Mesodermal cell (in vitro differentiated cells): ENCODE data around the gene IL22RA1.

Experiments
- H3K27ac ChIP-seq: 2 replicates; pipeline ENCODE4 v1.7.0; 2013; ENCODE audit warnings: mild to moderate bottlenecking, low read depth, low read length, moderate library complexity; ENCODE audit not compliant: severe bottlenecking
- H3K36me3 ChIP-seq: 2 replicates; pipeline ENCODE4 v1.7.1; 2013; ENCODE audit warnings: mild to moderate bottlenecking, low read length, moderate library complexity; ENCODE audit not compliant: control insufficient read depth, insufficient read depth
- H3K4me1 ChIP-seq: one replicate; pipeline ENCODE4 v1.7.1; 2013; ENCODE audit warnings: mild to moderate bottlenecking, low read length; ENCODE audit not compliant: insufficient read depth, control insufficient read depth, poor library complexity, severe bottlenecking
- H3K4me3 ChIP-seq: 2 replicates; pipeline ENCODE4 v1.7.0; 2013; ENCODE audit warnings: low read length, control low read depth, mild to moderate bottlenecking; ENCODE audit not compliant: insufficient read depth, poor library complexity, severe bottlenecking; ENCODE audit errors: extremely low read depth
- H3K9me3 ChIP-seq: 2 replicates; pipeline ENCODE4 v1.7.1; 2013; ENCODE audit warnings: mild to moderate bottlenecking, low read length, moderate library complexity; ENCODE audit not compliant: control insufficient read depth
- WGBS, 2 experiments: methylation state at CpG; one replicate each; pipeline ENCODE4 v1.1.5; 2013; ENCODE audit warnings: missing lambda C conversion rate in 2 of 2; ENCODE audit not compliant: insufficient coverage in 2 of 2; 5-methylcytosine and 5-hydroxymethylcytosine counted together

The IL22RA1 gene

DNA sequence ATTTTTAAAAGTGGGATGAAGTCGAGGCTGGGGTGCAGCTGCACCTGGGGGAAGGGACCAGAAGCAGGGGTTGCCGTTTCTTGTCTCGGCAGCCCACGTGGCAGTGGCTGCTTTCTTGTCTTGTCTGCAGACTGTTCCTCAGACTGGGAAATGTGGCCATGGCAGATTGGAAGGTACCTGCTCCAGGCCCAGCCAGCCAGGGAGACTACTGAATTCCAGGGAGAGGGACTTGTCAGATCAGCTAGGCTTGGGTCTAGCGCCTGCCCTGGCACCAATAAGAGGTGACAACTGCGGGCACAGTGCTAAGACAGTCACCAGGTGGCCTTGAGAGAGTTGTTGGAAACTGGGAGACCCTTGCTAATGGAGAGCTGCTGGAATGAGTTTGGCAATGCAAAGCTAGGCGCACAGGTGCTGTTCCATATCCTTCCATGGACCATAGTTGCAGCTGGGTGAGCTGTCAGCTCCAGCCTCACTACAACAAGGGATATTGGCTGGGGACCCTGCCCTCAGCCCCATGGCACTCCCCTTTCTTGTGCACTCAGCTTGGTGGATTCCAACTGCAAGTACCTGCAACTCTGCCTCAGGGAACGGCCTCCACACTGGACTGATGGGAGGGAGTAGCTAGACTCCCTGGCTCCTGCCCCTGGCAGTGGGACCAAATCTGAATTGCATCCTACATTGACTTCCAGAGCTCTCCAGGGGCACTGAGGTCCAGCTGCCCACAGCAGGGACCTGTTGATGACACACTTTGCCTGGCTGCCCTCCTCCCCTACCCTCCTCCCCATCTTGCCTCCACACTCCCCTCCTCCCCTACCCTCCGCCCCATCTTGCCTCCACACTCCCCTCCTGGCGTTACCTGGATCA is 9.9 kb upstream of the IL22RA1 start:
- WGBS, 2 experiments, result 89 to 93% methylated on average over 9 to 10 of the region's 10 CpGs
- H3K4me1 ChIP-seq, result peaks cover 9% of the 10 kb centered on the region
- no peak overlapping the region for H3K27ac ChIP-seq
- no peaks in the 10 kb centered on the region for H3K36me3 ChIP-seq
- H3K9me3 ChIP-seq, result no peaks in the 10 kb centered on the region
- H3K4me3 ChIP-seq, result no peak overlapping the region

DNA sequence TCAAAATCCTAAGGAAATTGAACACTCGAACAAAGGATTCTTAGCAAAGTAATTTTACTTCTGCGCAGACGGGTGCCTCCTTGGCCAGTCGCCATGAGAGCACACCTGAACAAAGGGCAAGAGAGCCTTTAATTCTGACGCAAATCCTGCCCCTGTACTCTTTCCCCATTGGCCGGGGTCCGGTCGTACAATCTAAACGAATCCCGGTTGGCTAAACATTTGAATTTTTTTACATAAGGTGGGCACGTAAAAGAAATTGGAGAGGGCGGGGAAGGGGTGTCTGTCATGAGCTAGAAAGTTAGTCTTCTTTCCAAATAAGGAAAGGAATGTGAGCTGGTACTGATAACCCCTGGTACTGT is 8.2 kb upstream of the IL22RA1 start:
- WGBS, 2 experiments, result 12 to 17% methylated on average over 7 to 10 of the region's 12 CpGs
- Histone ChIP-seq H3K27ac (no peak overlapping the region), H3K4me3 (no peak overlapping the region), H3K36me3 (no peaks in the 10 kb centered on the region), H3K4me1 (peaks cover 9% of the 10 kb centered on the region), H3K9me3 (no peaks in the 10 kb centered on the region)

DNA sequence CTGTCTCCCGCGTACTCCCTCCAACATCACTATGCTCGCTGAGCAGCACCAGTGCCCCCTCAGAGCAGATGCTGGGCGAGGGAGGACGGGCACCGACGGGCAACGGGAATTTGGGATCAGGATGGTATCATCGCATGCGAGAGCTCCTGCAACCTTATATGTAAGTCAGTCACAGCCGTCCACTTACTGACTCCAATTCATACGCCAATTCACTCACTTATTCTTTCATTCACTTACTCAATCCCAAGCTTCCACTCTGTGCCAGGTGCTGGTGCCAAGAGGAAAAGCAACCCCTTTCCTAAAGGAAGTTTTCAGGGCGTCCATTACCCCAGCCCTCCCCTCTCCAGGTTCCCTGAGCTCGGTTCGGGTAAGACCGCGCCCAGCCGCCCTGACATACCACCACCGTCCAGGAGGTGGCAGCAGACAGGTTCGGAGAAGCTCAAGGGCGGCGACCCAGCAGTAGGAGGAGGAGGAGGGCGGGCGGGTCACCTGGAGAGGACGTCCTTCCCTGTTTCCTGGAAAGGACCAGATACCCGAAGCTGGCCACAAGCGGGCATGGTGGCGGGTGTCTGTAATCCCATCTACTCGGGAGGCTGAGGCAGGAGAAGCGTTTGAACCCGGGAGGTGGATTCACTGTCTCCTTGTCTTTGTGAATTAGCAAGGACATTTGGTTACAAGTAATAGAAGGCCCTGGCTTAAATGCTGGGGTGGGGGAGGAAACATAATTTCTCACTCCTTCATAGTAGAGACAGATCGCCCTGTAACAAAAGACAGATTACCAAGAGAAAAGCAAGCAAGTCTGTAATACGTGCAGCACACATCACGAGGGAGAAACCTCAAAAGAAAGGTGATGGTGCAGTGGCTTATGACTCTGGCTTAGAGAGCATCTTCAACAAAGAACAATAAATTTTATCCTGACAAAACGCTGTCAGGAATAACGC is 7.6 kb upstream of the IL22RA1 start:
- Histone ChIP-seq H3K36me3 (no peaks in the 10 kb centered on the region), H3K9me3 (no peaks in the 10 kb centered on the region), H3K4me3 (peak overlapping the region; percentile 16), H3K27ac (no peak overlapping the region), H3K4me1 (peaks cover 9% of the 10 kb centered on the region)
- 32 to 33% methylated on average over 24 of the region's 36 CpGs for WGBS, 2 experiments

DNA sequence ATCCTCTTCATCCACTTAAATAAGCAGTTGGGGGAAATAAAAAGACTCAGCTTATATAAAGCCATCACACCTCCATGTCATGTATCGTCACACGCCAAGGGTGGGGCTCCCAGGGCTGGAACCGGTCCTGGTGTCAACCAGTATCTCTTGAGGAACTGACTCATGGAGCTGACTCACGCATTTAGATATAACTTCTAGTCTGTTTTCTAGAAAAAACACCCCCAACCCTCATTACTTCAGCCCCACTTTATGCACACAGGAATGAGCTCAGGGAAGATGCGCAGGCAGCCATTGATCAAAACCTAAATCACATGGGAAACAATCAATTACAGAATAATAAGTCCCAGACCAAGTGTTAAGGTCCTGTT is 6.9 kb upstream of the IL22RA1 start:
- Histone ChIP-seq H3K36me3 (no peaks in the 10 kb centered on the region), H3K4me3 (no peak overlapping the region), H3K4me1 (peaks cover 9% of the 10 kb centered on the region), H3K9me3 (no peaks in the 10 kb centered on the region), H3K27ac (no peak overlapping the region)
- 88 to 91% methylated on average over 4 to 5 of the region's 5 CpGs for WGBS, 2 experiments

DNA sequence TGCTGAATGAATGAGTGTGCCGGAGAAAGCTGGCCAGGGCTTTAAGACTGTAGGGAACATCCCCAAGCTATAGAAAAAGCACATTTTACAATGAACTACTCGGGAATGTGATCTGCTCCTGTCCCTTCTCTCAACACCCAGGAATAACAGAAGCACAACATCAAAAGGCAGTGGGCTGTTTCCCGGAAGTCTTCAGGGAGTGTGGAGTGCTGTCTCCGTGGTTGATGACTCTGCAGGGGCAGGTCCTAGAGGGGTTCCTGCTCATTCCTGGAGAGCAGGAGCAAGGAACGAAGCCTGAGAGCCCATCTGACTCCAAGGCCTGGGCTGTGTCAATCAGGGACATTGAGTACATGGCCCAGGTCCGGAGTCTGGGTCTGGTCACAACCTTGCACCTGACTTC is 4.9 kb upstream of the IL22RA1 start:
- Histone ChIP-seq H3K4me1 (peaks cover 15% of the 10 kb centered on the region), H3K4me3 (no peak overlapping the region), H3K36me3 (no peaks in the 10 kb centered on the region), H3K9me3 (no peaks in the 10 kb centered on the region), H3K27ac (no peak overlapping the region)
- 73% methylated on average over 4 to 5 of the region's 6 CpGs for WGBS, 2 experiments

DNA sequence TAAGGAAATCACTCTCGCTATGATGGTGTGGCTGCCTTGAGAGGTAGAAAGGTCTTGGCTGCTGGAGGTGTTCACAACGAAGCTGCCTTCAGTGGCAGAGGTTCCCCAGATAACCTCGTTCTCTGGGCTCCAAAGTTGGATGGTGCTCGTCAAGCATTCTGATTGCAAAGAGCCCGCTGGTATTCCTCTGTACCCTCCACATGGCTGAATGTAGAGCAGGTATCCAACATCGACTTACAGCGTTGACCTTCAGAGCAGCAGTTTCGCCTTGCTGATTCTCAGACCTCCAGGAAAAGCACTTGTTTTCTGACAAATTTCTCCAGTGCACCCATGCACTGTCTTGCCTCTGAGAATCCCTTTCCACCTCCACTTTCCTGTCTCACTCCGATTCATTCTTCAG is 4.3 kb upstream of the IL22RA1 start:
- WGBS, 2 experiments, result 89 to 95% methylated on average over 9 of the region's 9 CpGs
- peaks cover 15% of the 10 kb centered on the region for H3K4me1 ChIP-seq
- no peaks in the 10 kb centered on the region for H3K9me3 ChIP-seq
- H3K4me3 ChIP-seq, result no peak overlapping the region
- no peak overlapping the region for H3K27ac ChIP-seq
- no peaks in the 10 kb centered on the region for H3K36me3 ChIP-seq

DNA sequence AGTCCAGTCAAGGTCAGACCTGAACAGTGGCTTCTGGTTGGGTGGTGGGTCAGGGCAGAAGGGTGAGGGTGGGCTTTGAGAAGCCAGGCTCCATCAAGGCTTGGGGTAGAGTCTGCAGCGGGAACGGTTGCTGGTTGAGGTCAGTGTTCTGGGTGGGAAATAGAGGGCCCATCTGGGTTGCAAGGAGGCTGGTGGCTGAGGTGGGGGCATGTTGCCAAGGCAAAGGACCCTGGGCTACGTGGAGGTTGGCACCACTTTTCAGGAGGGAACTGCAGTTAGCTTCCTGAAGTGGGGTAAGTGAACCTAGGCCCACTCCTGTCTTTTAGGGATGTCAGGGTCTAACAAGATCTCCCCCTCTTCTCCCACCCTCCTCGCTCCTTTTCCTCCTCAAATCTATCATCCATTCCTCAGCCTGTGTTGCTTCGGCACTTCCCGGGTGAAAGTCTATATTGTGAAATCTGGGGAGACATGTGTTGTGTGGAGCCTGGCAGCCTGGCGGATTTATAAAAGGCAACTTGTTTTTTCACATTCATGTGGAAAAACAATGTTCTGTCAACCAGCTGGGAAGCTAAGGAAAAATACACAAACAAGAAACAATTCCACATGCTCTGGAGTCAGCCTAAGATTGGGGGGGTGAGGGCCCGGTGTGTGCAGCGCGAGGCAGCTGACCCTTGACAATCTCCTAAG is 1.5 kb downstream of the IL22RA1 start:
- Histone ChIP-seq H3K27ac (no peak overlapping the region), H3K4me3 (no peak overlapping the region), H3K9me3 (peaks cover 6% of the 10 kb centered on the region), H3K36me3 (no peaks in the 10 kb centered on the region), H3K4me1 (peaks cover 7% of the 10 kb centered on the region)
- 94 to 100% methylated on average over 3 to 6 of the region's 10 CpGs for WGBS, 2 experiments

DNA sequence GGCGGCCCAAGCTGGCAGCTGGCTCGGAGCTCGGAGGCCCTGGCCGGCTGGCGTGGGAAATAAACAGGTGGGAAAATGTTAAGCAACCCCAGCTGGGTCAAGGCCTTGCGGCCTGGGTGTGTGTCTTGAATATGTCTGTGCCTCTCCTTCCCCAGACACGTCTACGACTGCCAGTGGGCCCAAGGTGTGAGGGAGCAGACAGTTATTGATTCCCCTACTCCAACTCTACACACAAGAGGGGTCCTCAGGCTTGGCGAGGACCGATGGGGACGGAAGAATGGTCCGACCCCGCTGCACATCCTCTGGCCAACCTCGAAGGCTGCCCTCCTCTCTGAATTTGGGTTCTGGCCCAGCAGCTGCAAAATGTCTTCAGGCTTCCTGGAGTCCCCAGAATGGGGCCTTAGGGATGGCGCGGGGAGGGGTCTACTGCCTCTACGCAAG is 2.2 kb downstream of the IL22RA1 start:
- Histone ChIP-seq H3K4me1 (peaks cover 7% of the 10 kb centered on the region), H3K4me3 (no peak overlapping the region), H3K36me3 (no peaks in the 10 kb centered on the region), H3K27ac (no peak overlapping the region), H3K9me3 (peaks cover 6% of the 10 kb centered on the region)
- 86 to 95% methylated on average over 9 to 15 of the region's 17 CpGs for WGBS, 2 experiments

DNA sequence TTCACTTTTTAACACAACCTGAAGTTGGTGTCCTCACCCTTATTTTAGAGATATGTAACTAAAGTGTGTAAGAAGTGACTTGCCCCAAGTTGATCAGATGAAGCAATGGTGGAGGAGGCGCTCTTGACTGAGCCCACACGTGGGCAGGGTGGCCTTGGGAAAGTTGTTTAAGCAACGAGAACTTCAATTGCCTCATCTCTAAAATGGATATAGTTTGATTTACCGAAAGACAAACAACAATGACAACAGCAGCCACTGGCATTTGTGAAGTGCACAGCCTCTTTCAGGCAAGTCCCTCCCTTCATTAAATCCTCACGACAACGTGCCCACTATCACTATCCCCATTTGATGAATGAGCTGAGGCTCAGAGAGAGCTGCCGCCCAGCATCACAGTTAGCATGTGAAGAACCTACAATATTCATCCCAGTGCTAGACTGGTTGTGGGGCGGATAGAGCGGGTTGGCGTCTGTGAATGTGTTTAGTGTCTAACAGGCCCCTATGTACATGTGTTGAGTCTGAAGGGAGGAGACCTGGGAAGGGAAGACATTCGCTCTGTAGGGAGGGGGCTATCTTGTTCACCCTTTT is 3.0 kb downstream of the IL22RA1 start:
- Histone ChIP-seq H3K4me1 (peaks cover 7% of the 10 kb centered on the region), H3K36me3 (no peaks in the 10 kb centered on the region)
- WGBS, 2 experiments, result 85 to 90% methylated on average over 10 of the region's 11 CpGs

DNA sequence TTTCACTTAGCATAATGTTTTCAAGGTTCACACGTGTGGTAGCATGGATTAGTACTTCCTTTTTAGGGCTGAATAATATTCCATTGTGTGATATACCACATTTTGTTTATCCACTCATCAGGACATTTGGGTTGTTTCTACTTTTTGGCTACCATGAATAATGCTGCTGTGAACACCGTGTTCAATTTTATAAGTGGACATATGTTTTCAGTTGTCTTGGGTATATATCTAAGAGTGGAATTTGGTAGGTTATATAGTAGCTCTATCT is 3.8 kb downstream of the IL22RA1 start:
- WGBS, 2 experiments, result 100% methylated on average over 1 of the region's 2 CpGs; no CpG with 5 or more reads in 1 of the 2 experiments
- Histone ChIP-seq H3K4me3 (no peak overlapping the region), H3K36me3 (no peaks in the 10 kb centered on the region), H3K4me1 (peaks cover 3% of the 10 kb centered on the region), H3K9me3 (peaks cover 6% of the 10 kb centered on the region), H3K27ac (no peak overlapping the region)

More for the DNA sequence above, 3.0 kb downstream of the IL22RA1 start:
- Histone ChIP-seq H3K27ac (no peak overlapping the region), H3K9me3 (peaks cover 6% of the 10 kb centered on the region), H3K4me3 (no peak overlapping the region)
